Posterior vena cava (tissue), 2 donors: Measurements from ENCODE around the gene ALPL. TPM values are rescaled to one million over a fixed set of nuclear protein-coding genes. Genes with fewer than 3 reads are reported as not detected.
"Not testable (repeated sequence)": the region's sequence is repeated elsewhere in the genome, so short reads cannot be mapped to it uniquely, and the experiment has no call there.

Experiments used
- DNase-seq: peaks from one replicate; pipeline ENCODE4 v3.0.0-alpha.2; 2020; ENCODE audit warnings: low spot score
- intact Hi-C, 2 donors: fragments of 100-400 bp; cut with DNase I; formaldehyde crosslinking; loops; one replicate each; pipeline versions ENCODE4 v1.14.1 to v1.14.2; 2022 to 2023
- total RNA-seq, 2 donors: library from RNA; stranded (reverse); fragmentation: NEBNext Ultra II Directional; extraction: Animal tissue kit (Norgen Biotek cat#: 25700); gene quantifications; one replicate each; pipeline ENCODE4 v1.2.1, GENCODE V29; 2021
- donor health status: DM: yes; HTN: yes; CAD: no.
- donor health status: DM: yes; HTN: yes; CAD: no.

The ALPL gene
- total RNA-seq, 2 donors from 2014 or later, result 11.1 to 55.3 TPM

GRCh38 chr1:21503706-21504377, 5.4 kb upstream of the ALPL start:
- intact Hi-C loops, result loop anchor here in 1 of 2 donors (10.0 kb wide), 1 partner anchor 161 kb away; the partner anchor contains the start of gene RAP1GAP
- peak; percentile 54 for DNase-seq

- intact Hi-C loops, result loop anchor here in 1 of 2 donors (10.0 kb wide), 1 partner anchor 158 kb away; the partner anchor contains the start of gene RAP1GAP
- peak; percentile 76 for DNase-seq
Observed at GRCh38 chr1:21506804-21507203, 2.4 kb upstream of the ALPL start.

GRCh38 chr1:21507511-21508270, 1.5 kb upstream of the ALPL start:
- intact Hi-C loops, result loop anchor here in 1 of 2 donors (10.0 kb wide), 1 partner anchor 157 kb away; the partner anchor contains the start of gene RAP1GAP
- no peak for DNase-seq

GRCh38 chr1:21508580-21509350, 458 bp upstream of the ALPL start:
- DNase-seq, result peak; percentile 90
- intact Hi-C loops, result loop anchor here in 1 of 2 donors (10.0 kb wide), 1 partner anchor 156 kb away; the partner anchor contains the start of gene RAP1GAP

- no peak for DNase-seq
- intact Hi-C loops, result no loop called here
Observed at GRCh38 chr1:21510113-21510493, 880 bp downstream of the ALPL start.

- DNase-seq, result no peak
- intact Hi-C loops, result no loop called here
Observed at GRCh38 chr1:21510885-21511578, 1.8 kb downstream of the ALPL start.

- intact Hi-C loops, result no loop called here
- peak; percentile 95 for DNase-seq
Observed at GRCh38 chr1:21511579-21512522, 2.6 kb downstream of the ALPL start.

GRCh38 chr1:21514245-21514644, 5.0 kb downstream of the ALPL start:
- no peak for DNase-seq
- intact Hi-C loops, result loop anchor here in 1 of 2 donors (2.0 kb wide), 1 partner anchor 59 kb away; no protein-coding TSS in a partner anchor

- intact Hi-C loops, result no loop called here
- no peak for DNase-seq
Observed at GRCh38 chr1:21517161-21517589, 8.0 kb downstream of the ALPL start.

- no peak for DNase-seq
- intact Hi-C loops, result no loop called here
Observed at GRCh38 chr1:21517660-21518480, 8.6 kb downstream of the ALPL start.

GRCh38 chr1:21518774-21519455, 9.7 kb downstream of the ALPL start:
- DNase-seq, result no peak
- intact Hi-C loops, result no loop called here

GRCh38 chr1:21519486-21520070, 10.4 kb downstream of the ALPL start:
- not testable (repeated sequence) for DNase-seq
- intact Hi-C loops, result loop anchor here in 1 of 2 donors (10.0 kb wide), 1 partner anchor 135 kb away; no protein-coding TSS in a partner anchor

GRCh38 chr1:21520899-21521716, 11.9 kb downstream of the ALPL start:
- intact Hi-C loops, result loop anchor here in 1 of 2 donors (10.0 kb wide), 1 partner anchor 134 kb away; no protein-coding TSS in a partner anchor
- no peak for DNase-seq

GRCh38 chr1:21521717-21522060, 12.5 kb downstream of the ALPL start:
- DNase-seq, result no peak
- intact Hi-C loops, result loop anchor here in 1 of 2 donors (10.0 kb wide), 1 partner anchor 133 kb away; no protein-coding TSS in a partner anchor

GRCh38 chr1:21522525-21523038, 13.4 kb downstream of the ALPL start:
- DNase-seq, result no peak
- intact Hi-C loops, result loop anchor here in 1 of 2 donors (10.0 kb wide), 1 partner anchor 132 kb away; no protein-coding TSS in a partner anchor
